HUES64 (cell line): ENCODE data around the gene AFTPH.

Source experiments
- H3K27ac ChIP-seq: 2 replicates; pipeline ENCODE4 v1.7.0; 2013; ENCODE audit warnings: low read depth, low read length, inconsistent platforms
- H3K27me3 ChIP-seq: 2 replicates; pipeline ENCODE4 v1.6.1; 2013; ENCODE audit warnings: mild to moderate bottlenecking, low read length; ENCODE audit not compliant: insufficient read depth
- H3K36me3 ChIP-seq: 2 replicates; pipeline ENCODE4 v1.6.1; 2013; ENCODE audit warnings: mild to moderate bottlenecking, low read length; ENCODE audit not compliant: insufficient read depth
- H3K4me1 ChIP-seq: 2 replicates; pipeline ENCODE4 v1.6.1; 2013; ENCODE audit warnings: mild to moderate bottlenecking, low read length, moderate library complexity; ENCODE audit not compliant: insufficient read depth
- H3K4me3 ChIP-seq: 2 replicates; pipeline ENCODE4 v1.5.1; 2013; ENCODE audit warnings: mild to moderate bottlenecking, low read length, moderate library complexity
- H3K9ac ChIP-seq: 2 replicates; pipeline ENCODE4 v1.6.1; 2013; ENCODE audit warnings: mild to moderate bottlenecking, low read depth, low read length
- H3K9me3 ChIP-seq: 2 replicates; pipeline ENCODE4 v1.6.1; 2013; ENCODE audit warnings: low read depth, low read length; ENCODE audit not compliant: insufficient read depth
- WGBS: fragments of 150-250, 120-280 bp; methylation state at CpG from one replicate; pipeline ENCODE4 v1.1.7; 2013; ENCODE audit warnings: missing lambda C conversion rate; 5-methylcytosine and 5-hydroxymethylcytosine counted together

AFTPH gene

GRCh38 chr2:64485331-64485730 is 38.8 kb upstream of the AFTPH start:
- Histone ChIP-seq H3K27me3 (no peaks in the 10 kb centered on the region), H3K9me3 (no peaks in the 10 kb centered on the region), H3K4me1 (peaks cover 12% of the 10 kb centered on the region), H3K4me3 (no peak overlapping the region), H3K9ac (no peak overlapping the region), H3K36me3 (no peaks in the 10 kb centered on the region), H3K27ac (no peak overlapping the region)
- 83% methylated on average over 4 of the region's 4 CpGs for WGBS

- Histone ChIP-seq H3K9ac (no peak overlapping the region), H3K4me1 (peaks cover 12% of the 10 kb centered on the region), H3K36me3 (no peaks in the 10 kb centered on the region), H3K27me3 (no peaks in the 10 kb centered on the region), H3K4me3 (no peak overlapping the region), H3K27ac (no peak overlapping the region), H3K9me3 (no peaks in the 10 kb centered on the region)
- WGBS, result 90% methylated on average over 8 of the region's 8 CpGs
Measured at GRCh38 chr2:64485961-64486360, 38.2 kb upstream of the AFTPH start.

DNA sequence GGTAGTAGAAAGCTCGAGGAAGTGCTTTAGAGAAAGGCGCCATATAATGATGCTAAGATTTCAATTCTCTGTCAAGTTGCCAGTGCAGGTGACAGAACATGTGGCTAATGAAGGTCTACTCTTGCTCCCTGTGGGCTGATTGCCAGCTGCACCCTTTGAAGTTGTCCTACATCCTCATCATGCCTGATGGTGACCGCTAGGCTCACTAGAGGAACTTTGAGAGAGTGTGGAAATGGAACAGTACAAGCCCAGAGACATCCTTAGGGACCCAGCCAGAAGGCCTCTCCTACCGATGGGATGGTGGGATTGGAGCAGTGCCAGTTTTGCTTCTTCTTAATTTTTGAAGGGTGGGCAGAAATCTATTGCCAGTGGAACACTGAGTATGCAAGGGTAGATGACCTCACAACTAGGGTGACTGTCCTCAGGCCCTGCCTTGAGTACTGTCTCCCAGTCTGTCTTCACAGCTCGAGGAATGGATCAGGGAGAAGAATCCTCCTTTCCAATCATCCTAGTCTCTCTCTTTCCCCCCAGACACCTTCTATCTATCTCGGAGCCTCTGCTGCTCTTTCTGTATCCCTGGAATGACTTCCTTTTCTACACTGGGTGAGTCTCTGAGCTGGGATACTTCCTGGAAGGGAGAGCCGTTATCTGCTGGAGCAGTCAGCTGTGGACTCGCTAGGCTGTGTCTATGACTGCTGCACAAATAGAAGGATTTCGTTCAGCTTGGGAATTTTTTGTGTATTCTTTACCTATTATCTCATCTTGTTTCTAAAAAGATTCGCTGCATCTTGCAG is 36.7 kb upstream of the AFTPH start:
- H3K9ac ChIP-seq, result no peak overlapping the region
- no peaks in the 10 kb centered on the region for H3K27me3 ChIP-seq
- H3K27ac ChIP-seq, result no peak overlapping the region
- no peaks in the 10 kb centered on the region for H3K36me3 ChIP-seq
- H3K4me3 ChIP-seq, result no peak overlapping the region
- peaks cover 15% of the 10 kb centered on the region for H3K4me1 ChIP-seq
- WGBS, result 84% methylated on average over 8 of the region's 10 CpGs
- no peaks in the 10 kb centered on the region for H3K9me3 ChIP-seq

- Histone ChIP-seq H3K4me1 (peaks cover 16% of the 10 kb centered on the region), H3K4me3 (no peak overlapping the region), H3K9ac (no peak overlapping the region), H3K27ac (no peak overlapping the region), H3K27me3 (no peaks in the 10 kb centered on the region), H3K36me3 (no peaks in the 10 kb centered on the region), H3K9me3 (no peaks in the 10 kb centered on the region)
- 47% methylated on average over 20 of the region's 20 CpGs for WGBS
Measured at GRCh38 chr2:64488050-64488974, 35.8 kb upstream of the AFTPH start.

- no peaks in the 10 kb centered on the region for H3K36me3 ChIP-seq
- 87% methylated on average over 5 of the region's 5 CpGs for WGBS
- no peak overlapping the region for H3K4me3 ChIP-seq
- H3K9me3 ChIP-seq, result no peaks in the 10 kb centered on the region
- no peak overlapping the region for H3K27ac ChIP-seq
- no peak overlapping the region for H3K9ac ChIP-seq
- H3K27me3 ChIP-seq, result no peaks in the 10 kb centered on the region
- H3K4me1 ChIP-seq, result peaks cover 20% of the 10 kb centered on the region
Measured at GRCh38 chr2:64489081-64489751, 34.9 kb upstream of the AFTPH start.

DNA sequence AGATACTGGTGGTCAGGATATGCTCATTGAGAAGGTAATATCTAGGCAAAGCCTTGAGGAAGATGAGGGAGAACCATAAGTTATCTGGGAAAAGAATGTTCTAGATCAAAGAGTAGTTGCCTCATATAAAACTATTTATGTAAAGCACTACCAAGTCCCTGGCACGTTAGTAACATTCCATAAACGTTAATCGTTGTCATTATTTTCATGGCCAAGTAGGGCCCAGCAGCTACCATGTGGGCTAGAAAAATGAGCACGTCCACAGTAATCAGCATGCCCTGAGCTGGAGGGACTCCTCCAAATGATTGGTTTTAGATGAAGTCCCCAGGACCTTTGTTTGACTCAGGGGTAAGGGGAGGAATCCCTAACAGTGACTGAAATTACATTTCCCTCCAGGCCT is 32.7 kb upstream of the AFTPH start:
- H3K4me3 ChIP-seq, result no peak overlapping the region
- H3K36me3 ChIP-seq, result no peaks in the 10 kb centered on the region
- 93% methylated on average over 4 of the region's 4 CpGs for WGBS
- H3K9me3 ChIP-seq, result no peaks in the 10 kb centered on the region
- no peak overlapping the region for H3K27ac ChIP-seq
- no peaks in the 10 kb centered on the region for H3K27me3 ChIP-seq
- H3K9ac ChIP-seq, result no peak overlapping the region
- H3K4me1 ChIP-seq, result peaks cover 20% of the 10 kb centered on the region

DNA sequence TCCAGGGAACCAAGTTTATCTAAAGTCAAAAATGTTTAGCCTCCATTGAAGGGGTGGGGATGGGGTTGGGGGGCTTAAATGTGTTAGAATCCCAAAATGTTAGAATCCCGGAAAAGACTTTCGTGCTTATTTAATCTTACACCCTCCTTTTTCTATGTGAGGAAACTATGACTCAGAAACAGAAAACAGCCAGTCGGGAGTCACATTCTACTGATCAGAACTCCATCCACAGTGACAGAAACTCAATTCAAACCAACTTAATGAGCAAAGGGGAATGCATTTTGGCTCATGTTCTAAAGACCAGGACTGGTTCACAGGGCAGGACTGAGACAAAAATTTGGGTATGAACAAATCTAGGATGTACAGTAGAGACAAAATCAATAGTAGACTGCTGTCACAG is 31.9 kb upstream of the AFTPH start:
- Histone ChIP-seq H3K27me3 (no peaks in the 10 kb centered on the region), H3K9ac (no peak overlapping the region), H3K9me3 (no peaks in the 10 kb centered on the region), H3K4me1 (peaks cover 20% of the 10 kb centered on the region), H3K36me3 (no peaks in the 10 kb centered on the region), H3K4me3 (no peak overlapping the region), H3K27ac (no peak overlapping the region)
- 89% methylated on average over 3 of the region's 3 CpGs for WGBS

GRCh38 chr2:64492821-64493220 is 31.3 kb upstream of the AFTPH start:
- 32% methylated on average over 3 of the region's 3 CpGs for WGBS
- Histone ChIP-seq H3K4me3 (no peak overlapping the region), H3K27me3 (no peaks in the 10 kb centered on the region), H3K9me3 (no peaks in the 10 kb centered on the region), H3K27ac (no peak overlapping the region), H3K4me1 (peaks cover 20% of the 10 kb centered on the region), H3K9ac (no peak overlapping the region), H3K36me3 (no peaks in the 10 kb centered on the region)

DNA sequence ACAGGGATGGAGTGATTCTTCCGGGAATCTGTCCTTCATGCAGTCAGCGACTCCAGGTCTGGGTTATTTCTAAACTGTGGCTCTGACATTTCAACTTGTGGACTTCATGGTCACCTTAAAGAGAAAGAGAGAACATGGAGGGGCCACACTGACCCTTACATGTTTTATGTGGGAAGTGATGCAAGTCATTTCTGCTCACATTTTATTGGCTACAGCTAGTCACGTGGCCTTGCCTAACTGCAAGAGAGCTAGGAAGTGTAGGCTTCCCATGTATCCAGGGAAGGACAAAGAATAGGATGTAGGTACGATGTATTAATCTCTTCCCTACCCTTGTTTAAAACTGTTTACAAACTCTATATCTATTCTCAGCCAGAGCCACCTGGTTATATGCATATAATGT is 30.3 kb upstream of the AFTPH start:
- H3K4me3 ChIP-seq, result no peak overlapping the region
- H3K9me3 ChIP-seq, result no peaks in the 10 kb centered on the region
- H3K4me1 ChIP-seq, result peaks cover 17% of the 10 kb centered on the region
- no peaks in the 10 kb centered on the region for H3K27me3 ChIP-seq
- no peak overlapping the region for H3K9ac ChIP-seq
- H3K36me3 ChIP-seq, result no peaks in the 10 kb centered on the region
- no peak overlapping the region for H3K27ac ChIP-seq
- 94% methylated on average over 3 of the region's 4 CpGs for WGBS

DNA sequence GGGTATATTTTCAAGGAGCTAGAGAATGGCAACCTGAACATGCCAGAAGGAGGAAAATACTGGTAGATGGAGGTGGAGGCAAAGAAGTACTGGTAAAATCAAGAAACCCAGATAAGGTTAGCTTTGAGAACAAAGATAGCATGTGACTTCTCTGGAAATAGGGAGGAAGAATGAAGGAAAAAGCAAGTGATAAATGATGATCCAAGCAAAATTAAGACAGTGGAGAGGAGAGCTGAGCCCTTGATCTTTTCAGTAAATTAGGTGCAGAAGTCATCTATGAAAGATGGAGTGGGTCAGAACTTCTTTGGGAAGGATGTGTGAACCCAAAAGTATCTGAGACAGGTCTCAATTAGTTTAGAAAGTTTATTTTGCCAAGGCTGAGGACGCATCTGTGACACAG is 25.7 kb upstream of the AFTPH start:
- WGBS, result 88% methylated on average over 1 of the region's 1 CpG
- Histone ChIP-seq H3K4me1 (peaks cover 11% of the 10 kb centered on the region; the same call in 1 of the 2 replicates), H3K9me3 (no peaks in the 10 kb centered on the region), H3K27ac (no peak overlapping the region), H3K4me3 (no peak overlapping the region), H3K9ac (no peak overlapping the region), H3K36me3 (no peaks in the 10 kb centered on the region), H3K27me3 (no peaks in the 10 kb centered on the region)

GRCh38 chr2:64500549-64500948 is 23.6 kb upstream of the AFTPH start:
- Histone ChIP-seq H3K27me3 (no peaks in the 10 kb centered on the region), H3K4me1 (peaks cover 8% of the 10 kb centered on the region; the same call in 1 of the 2 replicates), H3K4me3 (no peak overlapping the region), H3K27ac (no peak overlapping the region), H3K36me3 (no peaks in the 10 kb centered on the region), H3K9me3 (no peaks in the 10 kb centered on the region), H3K9ac (no peak overlapping the region)
- WGBS, result 92% methylated on average over 5 of the region's 5 CpGs
